BJ (cell line): ENCODE data around the gene ZNF423. TPM values are rescaled to one million over a fixed set of nuclear protein-coding genes. Genes with fewer than 3 reads are reported as not detected.

Source experiments
- CTCF ChIA-PET: fragments of 350-600 bp; formaldehyde crosslinking; extraction: SDS; loops from one replicate; lab custom pipeline; 2021; ENCODE audit warnings: antibody characterized with exemption, inconsistent platforms; lab: Yijun Ruan, JAX
- POLR2A ChIA-PET: fragments of 300-600 bp; sonication (Branson Sonifier 250); formaldehyde crosslinking; extraction: SDS; loops from one replicate; lab custom pipeline; 2021; ENCODE audit warnings: antibody characterized with exemption; lab: Charles Lee
- DNase-seq: peaks from one replicate; pipeline ENCODE4 v3.0.0-alpha.2; 2011; ENCODE audit warnings: low read depth
- H3K27me3 ChIP-seq: 2 replicates; pipeline ENCODE4 v1.6.0; 2011; ENCODE audit warnings: low read length; ENCODE audit not compliant: control insufficient read depth, insufficient read depth
- H3K36me3 ChIP-seq: 2 replicates; pipeline ENCODE4 v1.5.1; 2011; ENCODE audit warnings: low read length; ENCODE audit not compliant: control insufficient read depth, insufficient read depth
- H3K4me3 ChIP-seq: 2 replicates; pipeline ENCODE4 v1.5.1; 2011; ENCODE audit warnings: low read depth, mild to moderate bottlenecking, control low read depth, low read length
- CTCF ChIP-seq: IDR thresholded peaks from 2 replicates; pipeline ENCODE4 v1.5.1; 2011; ENCODE audit warnings: low read depth, mild to moderate bottlenecking, control low read depth, inconsistent platforms, low read length, moderate library complexity; ENCODE audit not compliant: insufficient read depth
- polyA plus RNA-seq: library from polyadenylated mRNA; depleted of rRNA; stranded (reverse); fragments of >200 nt; gene quantifications from 2 replicates; pipeline ENCODE4 v1.2.3, GENCODE V29; 2011

Gene ZNF423
- polyA plus RNA-seq, 1 experiment = 0.22 TPM

- H3K27me3 ChIP-seq = no peaks in the 10 kb centered on the region
- ChIA-PET POLR2A (no interaction called here), CTCF (no interaction called here)
- H3K4me3 ChIP-seq = no peak overlapping the region
- no peak for DNase-seq
- no peaks in the 10 kb centered on the region for H3K36me3 ChIP-seq
- no peak for TF ChIP-seq CTCF
Observed at GRCh38 chr16:49484936-49485335, 371.0 kb downstream of the ZNF423 start.

- ChIA-PET POLR2A (no interaction called here), CTCF (no interaction called here)
- DNase-seq = no peak
- no peak for TF ChIP-seq CTCF
- H3K4me3 ChIP-seq = no peak overlapping the region
- H3K27me3 ChIP-seq = no peaks in the 10 kb centered on the region
- no peaks in the 10 kb centered on the region for H3K36me3 ChIP-seq
Observed at GRCh38 chr16:49484451-49484849, 371.5 kb downstream of the ZNF423 start.

GRCh38 chr16:49483651-49484450, 372.1 kb downstream of the ZNF423 start:
- H3K27me3 ChIP-seq = no peaks in the 10 kb centered on the region
- DNase-seq = no peak
- CTCF ChIA-PET = interaction anchor here (1.6 kb wide), 1 partner anchor 9 kb away, joined by 5 read pairs; no protein-coding TSS in a partner anchor
- POLR2A ChIA-PET = no interaction called here
- H3K36me3 ChIP-seq = no peaks in the 10 kb centered on the region
- TF ChIP-seq CTCF = no peak
- no peak overlapping the region for H3K4me3 ChIP-seq

GRCh38 chr16:49483251-49483650, 372.7 kb downstream of the ZNF423 start:
- DNase-seq = no peak
- no peak overlapping the region for H3K4me3 ChIP-seq

GRCh38 chr16:49482690-49483089, 373.2 kb downstream of the ZNF423 start:
- ChIA-PET POLR2A (no interaction called here), CTCF (interaction anchor here (1.6 kb wide), 1 partner anchor 10 kb away, joined by 5 read pairs; no protein-coding TSS in a partner anchor)
- DNase-seq = no peak
- no peak for TF ChIP-seq CTCF
- Histone ChIP-seq H3K4me3 (no peak overlapping the region), H3K27me3 (no peaks in the 10 kb centered on the region), H3K36me3 (no peaks in the 10 kb centered on the region)

More at GRCh38 chr16:49483251-49483650, 372.7 kb downstream of the ZNF423 start:
- POLR2A ChIA-PET = no interaction called here
- Histone ChIP-seq H3K36me3 (no peaks in the 10 kb centered on the region), H3K27me3 (no peaks in the 10 kb centered on the region)
- no peak for TF ChIP-seq CTCF
- CTCF ChIA-PET = interaction anchor here (1.6 kb wide), 1 partner anchor 10 kb away, joined by 5 read pairs; no protein-coding TSS in a partner anchor
